ENCODE results near the gene TEP1. TPM values are rescaled to one million over a fixed set of nuclear protein-coding genes. Genes with fewer than 3 reads are reported as not detected.

TEP1 gene
- total RNA-seq, 1 experiment from 2014 or later: 17.1 TPM

GRCh38 chr14:20456971-20457370 lies 43.7 kb upstream of the TEP1 start:
- no peaks in the 10 kb centered on the region for H3K9me3 ChIP-seq (ENCODE audit: control insufficient read depth, insufficient read depth, low read depth, low read length)
- ChIA-PET CTCF (no interaction called here), POLR2A (no interaction called here)
- peak overlapping the region; percentile 97 for H3K27ac ChIP-seq (ENCODE audit: low read length)
- no peak for TF ChIP-seq REST (IDR thresholded peaks at IDR 0.05; ENCODE audit: insufficient read depth in 1 of 2, low read depth in 2 of 2, low read length in 1 of 2)
- no peak for TF ChIP-seq CTCF (IDR thresholded peaks at IDR 0.05)
- no peak for TF ChIP-seq SIN3A (IDR thresholded peaks at IDR 0.05; ENCODE audit: borderline replicate concordance, insufficient read depth, low read depth, low read length)
- TF ChIP-seq TCF7L2 (IDR thresholded peaks at IDR 0.05; ENCODE audit: low read depth, low read length): no peak
- no peak; the same call in 1 of the 2 replicates for TF ChIP-seq POLR2AphosphoS5 (IDR thresholded peaks at IDR 0.05; ENCODE audit: low read depth, low read length)
- H3K4me1 ChIP-seq (ENCODE audit: control insufficient read depth, insufficient read depth, low read length): peaks cover 33% of the 10 kb centered on the region
- H3K4me3 ChIP-seq (ENCODE audit: low read depth in 2 of 2, low read length in 2 of 2): peak overlapping the region; percentile 86 to 93; a peak in 3 of 4 replicates
- DNase-seq (ENCODE audit: low read depth, low spot score) (no peak), ATAC-seq (no peak)
- intact Hi-C loops (cut with micrococcal nuclease; ENCODE audit: unreplicated experiment): no loop called here
- in situ Hi-C loops (cut with HindIII; ENCODE audit: low pct_unique_long_range_greater_than_20kb, low sequenced_read_pairs): no loop called here
- BruUV-seq (replicated peaks): no TSS peak
- peaks cover 16% of the 10 kb centered on the region for H3K36me3 ChIP-seq (ENCODE audit: control insufficient read depth, insufficient read depth, low read length)
- no peaks in the 10 kb centered on the region for H3K27me3 ChIP-seq (ENCODE audit: control insufficient read depth, insufficient read depth, low read length)

- DNase-seq (ENCODE audit: low read depth, low spot score) (no peak), ATAC-seq (peak; percentile 81)
- H3K27ac ChIP-seq (ENCODE audit: low read length): peak overlapping the region; percentile 97
- peaks cover 18% of the 10 kb centered on the region for H3K36me3 ChIP-seq (ENCODE audit: control insufficient read depth, insufficient read depth, low read length)
- H3K27me3 ChIP-seq (ENCODE audit: control insufficient read depth, insufficient read depth, low read length): no peaks in the 10 kb centered on the region
- 0 out of 2 replicates have a peak, but pooled peaks have one; percentile 35 for TF ChIP-seq POLR2AphosphoS5 (IDR thresholded peaks at IDR 0.05; ENCODE audit: low read depth, low read length)
- no peak for TF ChIP-seq TCF7L2 (IDR thresholded peaks at IDR 0.05; ENCODE audit: low read depth, low read length)
- no peak for TF ChIP-seq CTCF (IDR thresholded peaks at IDR 0.05)
- no peak for TF ChIP-seq REST (IDR thresholded peaks at IDR 0.05; ENCODE audit: insufficient read depth in 1 of 2, low read depth in 2 of 2, low read length in 1 of 2)
- TF ChIP-seq SIN3A (IDR thresholded peaks at IDR 0.05; ENCODE audit: borderline replicate concordance, insufficient read depth, low read depth, low read length): no peak
- ChIA-PET POLR2A (interaction anchor here (0.5 to 1.4 kb wide), 4 partner anchors 9 to 170 kb away, joined by 3 to 32 read pairs (median 4); partner anchors contain the start of gene PARP2), CTCF (interaction anchor here (0.6 kb wide), 1 partner anchor 87 kb away, joined by 5 read pairs; no protein-coding TSS in a partner anchor)
- H3K4me1 ChIP-seq (ENCODE audit: control insufficient read depth, insufficient read depth, low read length): peaks cover 33% of the 10 kb centered on the region
- BruUV-seq (replicated peaks): TSS peak; percentile 97
- intact Hi-C loops (cut with micrococcal nuclease; ENCODE audit: unreplicated experiment) (no loop called here), in situ Hi-C loops (cut with HindIII; ENCODE audit: low pct_unique_long_range_greater_than_20kb, low sequenced_read_pairs) (no loop called here)
- peak overlapping the region; percentile 86 to 93 for H3K4me3 ChIP-seq (ENCODE audit: low read depth in 2 of 2, low read length in 2 of 2)
- H3K9me3 ChIP-seq (ENCODE audit: control insufficient read depth, insufficient read depth, low read depth, low read length): no peaks in the 10 kb centered on the region
Observed at GRCh38 chr14:20455355-20456300, 42.3 kb upstream of the TEP1 start.
